ENCODE measurements around the gene CMTM4.
"Not testable (repeated sequence)": the region's sequence is repeated elsewhere in the genome, so short reads cannot be mapped to it uniquely, and the experiment has no call there.

CMTM4 gene

DNA sequence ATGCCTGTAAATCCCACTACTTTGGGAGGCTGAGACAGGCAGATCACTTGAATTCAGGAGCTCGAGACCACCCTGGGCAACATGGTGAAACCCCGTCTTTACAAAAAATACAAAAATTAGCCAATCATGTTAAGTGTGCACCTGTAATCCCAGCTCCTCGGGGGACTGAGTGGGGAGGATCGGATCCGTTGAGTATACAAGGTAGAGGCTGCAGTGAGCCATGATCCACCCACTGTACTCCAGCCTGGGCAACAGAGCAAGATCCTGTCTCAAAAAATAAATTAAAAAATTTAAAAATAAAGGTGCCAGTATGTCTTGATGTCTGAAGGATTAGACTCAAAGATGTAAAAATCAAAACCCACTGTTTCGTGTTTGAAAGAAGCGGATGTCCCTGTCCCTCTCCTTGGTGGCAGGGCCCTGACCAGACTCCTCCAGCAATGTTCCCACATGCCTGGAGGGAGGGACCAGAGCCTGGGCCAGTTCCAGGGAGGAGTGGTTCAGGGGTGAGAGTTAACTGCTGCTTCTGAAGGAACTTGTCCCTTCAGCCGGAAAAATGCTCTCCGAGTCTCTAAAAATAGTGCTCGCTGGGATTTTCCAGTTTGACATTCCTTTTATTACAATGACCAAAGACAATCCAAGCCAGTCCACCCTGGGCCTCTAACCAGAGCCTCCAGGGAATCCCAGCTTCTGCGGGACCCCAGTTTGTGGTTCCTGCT, 9.4 kb upstream of the CMTM4 start:
- DNase-seq (ENCODE audit: low read depth in 2 of 2): no peak

DNA sequence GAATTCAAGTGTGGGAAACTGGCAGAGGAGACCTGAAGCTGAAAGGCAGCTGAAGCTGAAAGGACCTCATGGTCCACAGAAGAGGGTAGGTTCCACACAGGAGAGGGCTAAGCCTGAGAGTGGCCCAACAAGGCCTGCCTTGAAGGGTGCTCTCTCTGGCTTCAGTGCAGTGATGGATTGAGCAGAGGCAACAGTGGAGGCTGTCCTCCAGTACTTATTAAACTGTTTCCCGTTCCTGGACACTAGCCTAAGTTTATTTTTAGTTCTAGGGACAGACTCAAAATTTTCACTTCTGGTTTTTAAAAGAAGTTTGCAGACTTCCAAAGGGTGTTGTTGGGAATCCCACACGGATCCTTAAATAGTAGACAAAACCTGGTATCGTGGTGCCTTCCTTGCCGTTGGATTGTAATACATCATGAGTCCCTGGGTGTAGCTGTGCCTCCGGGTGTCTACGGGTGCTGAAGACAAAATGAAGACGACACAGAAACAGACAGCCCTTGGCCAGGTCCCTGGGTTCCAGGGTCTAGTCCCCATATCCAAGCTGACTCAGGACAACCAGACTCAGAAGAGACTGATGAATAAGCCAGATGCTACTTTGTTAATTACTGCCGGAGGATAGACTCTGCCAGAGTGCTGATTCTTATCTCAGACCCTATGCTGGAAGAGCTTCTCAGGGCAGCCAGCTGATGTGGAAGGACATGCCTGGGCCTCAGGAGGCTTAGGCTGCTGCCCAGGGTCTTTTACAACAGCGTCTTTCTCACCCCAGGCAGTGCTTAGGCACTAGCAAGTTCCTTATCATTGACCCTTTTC, 7.1 kb upstream of the CMTM4 start:
- no peak for DNase-seq (ENCODE audit: low read depth in 2 of 2)

DNA sequence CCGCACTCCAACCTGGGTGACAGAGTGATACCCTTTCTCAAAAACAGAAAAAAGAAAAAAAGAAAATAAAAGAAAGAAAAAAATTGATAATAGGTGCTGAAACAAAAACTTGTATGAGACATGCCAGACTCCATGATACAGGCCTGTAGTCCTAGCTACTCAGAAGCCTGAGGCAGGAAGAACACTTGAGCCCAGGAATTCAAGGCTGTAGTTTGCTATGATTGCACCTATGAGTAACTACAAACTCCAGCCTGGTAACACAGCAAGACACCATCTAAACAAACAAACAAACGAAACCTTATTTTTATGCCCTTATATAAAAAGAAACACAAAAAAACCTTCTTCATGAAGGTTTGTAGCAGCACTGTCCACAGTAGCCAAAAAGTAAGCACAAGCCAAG, 5.0 kb upstream of the CMTM4 start:
- no peak for DNase-seq (ENCODE audit: low read depth in 2 of 2)

DNA sequence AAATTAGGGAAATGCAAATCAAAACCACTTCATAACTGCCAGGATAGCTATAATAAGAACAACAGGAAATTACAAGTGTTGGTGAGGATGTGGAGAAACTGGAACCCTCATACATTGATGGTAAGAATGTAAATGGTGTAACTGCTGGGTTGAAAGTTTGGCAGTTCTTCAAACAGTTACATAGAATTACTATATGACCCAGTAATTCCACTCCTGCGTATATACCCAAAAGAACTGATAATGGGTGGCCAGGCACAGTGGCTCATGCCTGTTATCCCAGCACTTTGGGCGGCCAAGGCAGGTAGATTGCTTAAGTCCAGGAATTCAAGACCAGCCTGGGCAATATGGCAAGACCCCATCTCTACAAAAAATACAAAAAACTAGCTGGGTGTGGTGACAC, 4.5 kb upstream of the CMTM4 start:
- DNase-seq (ENCODE audit: low read depth in 2 of 2): no peak

DNA sequence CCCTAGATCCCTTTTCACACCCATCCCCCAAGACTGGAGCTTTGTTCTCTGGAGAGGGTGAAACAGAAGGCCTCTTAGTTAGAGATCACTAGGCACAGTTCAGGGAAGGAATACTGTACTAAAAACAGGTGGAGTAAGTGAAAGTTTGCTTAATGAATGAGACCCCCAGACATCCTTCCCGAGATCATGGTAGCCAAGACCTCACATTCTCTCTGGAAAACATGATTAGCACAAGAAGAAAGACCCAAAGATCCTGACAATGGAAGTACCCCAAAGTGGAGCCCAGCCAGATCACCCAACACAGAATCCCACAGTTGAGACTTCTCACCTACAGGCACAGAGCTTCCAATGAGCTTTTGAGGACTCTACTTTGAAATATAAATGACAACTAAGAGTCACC, 3.4 kb upstream of the CMTM4 start:
- DNase-seq (ENCODE audit: low read depth in 2 of 2): no peak

DNA sequence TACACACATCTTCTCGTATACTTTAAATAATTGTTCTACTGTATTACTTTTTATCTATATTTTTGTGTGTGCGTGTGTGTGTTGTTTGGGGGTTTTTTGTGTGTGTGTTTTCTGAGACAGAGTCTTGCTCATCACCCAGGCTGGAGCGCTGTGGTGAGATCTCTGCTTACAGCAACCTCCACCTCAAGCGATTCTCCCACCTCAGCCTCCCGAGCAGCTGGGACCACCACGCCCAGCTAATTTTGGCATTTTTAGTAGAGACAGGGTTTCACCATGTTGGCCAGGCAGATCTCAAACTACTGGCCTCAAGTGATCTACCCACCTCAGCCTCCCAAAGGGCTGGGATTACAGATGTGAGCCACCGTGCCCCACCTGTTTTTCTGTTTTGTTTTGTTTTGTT, 1.5 kb upstream of the CMTM4 start:
- no peak for DNase-seq (ENCODE audit: low read depth in 2 of 2)

DNA sequence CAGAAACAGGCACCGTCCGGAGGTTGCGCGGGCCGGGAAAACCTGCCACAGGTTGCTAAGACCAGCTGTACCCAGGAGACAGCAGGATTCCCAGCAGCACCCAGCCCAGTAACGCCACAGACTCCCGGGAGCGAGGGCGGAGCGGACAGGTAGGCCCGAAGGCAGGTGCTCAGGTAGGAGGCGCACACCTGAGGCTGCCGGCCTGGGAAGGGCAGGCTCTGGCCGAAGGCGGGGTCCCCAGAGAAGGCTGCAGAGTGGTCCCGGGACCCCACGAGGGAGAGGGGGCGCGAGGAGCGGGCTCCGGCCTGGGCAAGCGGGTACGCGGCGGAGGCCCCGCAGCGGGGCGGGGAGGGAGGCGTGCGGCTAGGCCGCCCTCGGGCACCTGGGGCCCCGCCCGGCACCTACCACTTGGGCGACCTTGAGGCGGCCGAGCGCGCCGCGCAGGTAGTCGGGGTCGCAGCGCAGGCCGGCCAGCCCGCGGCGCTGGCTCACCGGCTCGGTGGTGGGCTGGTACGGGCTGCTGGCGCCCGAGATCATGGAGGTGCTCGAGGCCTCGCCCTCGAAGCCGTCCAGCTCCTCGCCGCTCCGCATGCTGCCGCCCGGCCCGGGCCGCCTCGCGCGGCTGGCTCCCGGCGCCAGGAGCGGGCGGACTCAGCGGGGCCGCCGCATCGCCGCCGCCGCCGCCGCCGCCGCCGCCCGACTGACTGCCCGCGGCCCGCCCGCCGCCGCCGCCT, 441 bp downstream of the CMTM4 start:
- peak in 1 of 2 donors; percentile 9 for DNase-seq (ENCODE audit: low read depth in 2 of 2)

DNA sequence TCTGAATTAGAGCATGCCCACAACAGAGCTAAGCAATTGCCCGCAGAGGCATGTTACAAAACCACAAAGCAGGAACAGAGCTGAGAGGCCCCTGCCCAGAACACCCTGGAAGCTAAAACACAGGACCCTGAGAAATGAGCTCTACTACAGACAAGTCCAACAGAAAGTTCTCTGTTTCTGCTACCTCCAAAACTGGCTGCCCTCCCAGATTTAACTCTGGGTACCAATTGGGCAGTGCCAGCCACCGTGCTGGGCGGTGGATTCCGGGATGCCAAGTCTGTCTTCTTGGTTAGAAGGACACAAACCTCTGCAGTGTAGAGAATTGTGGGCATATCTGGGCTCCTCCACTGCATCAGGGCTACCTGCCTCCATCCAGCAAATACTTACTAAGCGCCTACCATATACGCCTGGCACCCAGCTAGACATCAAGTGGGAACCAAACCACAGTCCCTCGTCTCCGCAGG, 1.0 kb downstream of the CMTM4 start:
- DNase-seq (ENCODE audit: low read depth in 2 of 2): no peak

DNA sequence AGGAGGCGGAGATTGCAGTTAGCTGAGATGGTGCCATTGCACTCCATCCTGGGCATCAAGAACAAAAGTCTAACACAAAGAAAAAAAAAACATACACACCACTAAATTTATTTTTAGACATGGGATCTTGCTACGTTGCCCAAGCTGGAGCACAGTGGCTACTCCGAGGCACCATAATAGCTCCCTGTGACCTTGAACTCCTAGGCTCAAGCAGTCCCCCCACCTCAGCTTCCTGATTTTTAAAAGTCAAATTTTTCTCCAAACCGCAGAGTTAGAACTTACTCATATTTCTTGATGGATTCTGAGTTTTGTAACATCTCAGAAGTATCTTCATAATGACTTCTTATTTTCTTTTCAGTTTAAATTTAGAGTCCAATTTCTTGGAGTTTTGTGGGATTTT, 3.4 kb downstream of the CMTM4 start:
- DNase-seq (ENCODE audit: low read depth in 2 of 2): no peak

DNA sequence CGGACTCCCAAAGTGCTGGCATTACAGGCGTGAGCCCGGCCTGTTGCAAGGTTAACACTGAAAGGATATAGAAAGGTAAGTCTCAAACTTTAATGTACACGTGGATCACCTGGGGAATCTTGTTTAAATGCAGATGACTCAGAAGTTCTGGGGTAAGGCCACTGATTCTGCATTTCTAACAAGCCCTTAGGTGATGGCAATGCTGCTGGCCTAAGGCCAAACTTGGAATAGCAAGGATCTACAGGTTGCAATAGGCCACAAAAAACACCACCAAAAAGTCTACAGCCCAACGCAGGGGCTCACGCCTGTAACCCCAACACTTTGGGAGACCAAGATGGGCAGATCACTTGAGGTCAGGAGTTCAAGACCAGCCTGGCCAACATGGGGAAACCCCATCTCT, 4.2 kb downstream of the CMTM4 start:
- no peak for DNase-seq (ENCODE audit: low read depth in 2 of 2)

DNA sequence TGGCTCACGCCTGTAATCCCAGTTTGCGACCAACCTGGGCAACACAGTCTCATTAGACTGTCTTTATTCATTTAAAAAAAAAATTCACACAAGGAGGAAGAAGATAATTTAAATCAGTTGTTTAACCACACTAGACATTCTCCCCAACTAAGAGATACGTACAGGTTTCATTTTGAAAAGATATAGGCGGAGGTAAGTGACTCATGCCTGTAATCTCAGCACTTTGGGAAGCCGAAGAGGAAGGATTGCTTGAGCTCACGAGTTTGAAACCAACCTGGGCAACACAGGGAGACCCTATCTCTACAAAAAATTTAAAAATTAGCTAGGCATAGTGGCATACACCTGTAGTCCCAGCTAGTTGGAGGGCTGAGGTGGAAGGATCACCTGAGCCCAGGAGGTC, 5.3 kb downstream of the CMTM4 start:
- no peak for DNase-seq (ENCODE audit: low read depth in 2 of 2)

DNA sequence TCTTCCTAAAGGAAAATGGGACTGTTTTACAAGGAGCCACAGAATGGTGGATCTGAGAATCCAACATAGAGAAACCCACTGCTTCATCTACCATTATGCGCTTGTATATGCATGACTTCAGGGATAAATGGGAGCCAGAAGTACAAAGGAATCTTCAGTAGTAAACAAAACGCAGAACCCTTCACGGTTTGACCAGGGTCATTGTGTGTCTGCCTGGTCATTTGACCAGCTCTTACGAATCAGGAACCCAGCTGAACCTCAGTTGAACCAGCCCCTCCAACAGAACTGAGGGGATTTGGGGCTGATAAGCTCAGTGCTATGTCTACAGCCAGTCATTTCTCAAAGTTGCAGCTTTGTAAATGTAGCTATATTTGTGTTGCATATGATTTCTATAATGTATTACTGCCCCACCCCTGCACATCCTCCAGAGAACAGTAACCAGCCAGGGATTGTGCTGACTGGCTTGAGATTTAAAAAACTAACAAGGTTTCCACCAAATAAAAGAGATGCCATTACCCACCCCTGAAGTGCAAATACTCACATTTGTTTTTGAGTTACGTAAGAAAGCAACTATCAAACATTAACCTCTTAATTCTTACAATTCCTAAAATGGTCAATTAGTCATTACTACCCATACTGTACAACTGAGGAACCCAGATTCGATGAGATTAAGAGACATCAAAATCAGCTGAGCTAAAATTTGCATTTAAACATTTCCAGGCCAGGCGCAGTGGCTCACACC, 6.3 kb downstream of the CMTM4 start:
- DNase-seq (ENCODE audit: low read depth in 2 of 2): no peak

DNA sequence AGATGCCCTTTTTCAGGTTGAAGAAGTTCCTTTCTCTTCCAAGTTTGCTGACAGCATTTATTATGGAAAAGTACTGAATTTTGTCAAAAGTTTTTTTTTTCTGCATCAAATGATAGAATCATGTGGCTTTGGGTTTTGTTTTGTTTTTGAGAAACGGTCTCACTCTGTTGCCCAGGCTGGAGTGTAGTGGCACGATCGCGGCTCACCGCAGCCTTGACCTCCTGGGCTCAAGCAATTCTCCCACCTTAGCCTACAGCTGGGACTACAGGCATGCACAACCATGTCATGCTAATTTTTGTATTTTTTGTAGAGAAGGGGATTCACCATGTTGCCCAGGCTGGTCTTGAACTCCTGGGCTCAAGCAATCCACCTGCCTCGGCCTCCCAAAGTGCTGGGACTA, 7.3 kb downstream of the CMTM4 start:
- no peak for DNase-seq (ENCODE audit: low read depth in 2 of 2)

DNA sequence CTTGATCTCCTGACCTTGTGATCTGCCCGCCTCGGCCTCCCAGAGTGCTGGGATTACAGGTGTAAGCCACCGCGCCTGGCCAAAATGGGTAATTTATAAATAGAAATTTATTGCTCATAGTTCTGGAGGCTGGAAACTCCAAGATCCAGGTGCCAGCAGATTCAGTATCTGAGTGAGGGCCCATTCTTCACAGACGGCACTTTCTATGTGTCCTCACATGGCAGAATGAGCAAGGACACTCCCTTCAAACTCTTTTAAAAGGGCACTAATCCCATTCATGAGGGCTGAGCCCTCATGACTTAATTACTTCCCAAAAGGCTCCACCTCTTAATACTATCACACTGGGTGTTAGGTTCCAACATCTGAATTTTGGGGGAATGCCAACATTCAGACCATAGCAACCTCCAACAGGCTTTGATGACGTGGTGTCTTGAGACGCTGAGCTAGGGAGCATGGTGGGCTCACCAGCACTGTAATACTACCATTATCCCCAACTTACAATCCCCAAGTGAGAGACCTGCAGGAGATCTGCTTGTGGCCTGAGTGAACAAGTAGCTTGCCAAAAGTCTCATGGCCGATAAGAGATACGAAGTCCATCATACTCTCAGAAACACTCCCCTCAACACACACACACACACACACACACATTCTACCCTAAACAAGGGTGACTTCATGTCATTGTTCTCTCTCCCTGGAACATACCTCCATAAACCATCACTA, 8.5 kb downstream of the CMTM4 start:
- no peak for DNase-seq (ENCODE audit: low read depth in 2 of 2)

DNA sequence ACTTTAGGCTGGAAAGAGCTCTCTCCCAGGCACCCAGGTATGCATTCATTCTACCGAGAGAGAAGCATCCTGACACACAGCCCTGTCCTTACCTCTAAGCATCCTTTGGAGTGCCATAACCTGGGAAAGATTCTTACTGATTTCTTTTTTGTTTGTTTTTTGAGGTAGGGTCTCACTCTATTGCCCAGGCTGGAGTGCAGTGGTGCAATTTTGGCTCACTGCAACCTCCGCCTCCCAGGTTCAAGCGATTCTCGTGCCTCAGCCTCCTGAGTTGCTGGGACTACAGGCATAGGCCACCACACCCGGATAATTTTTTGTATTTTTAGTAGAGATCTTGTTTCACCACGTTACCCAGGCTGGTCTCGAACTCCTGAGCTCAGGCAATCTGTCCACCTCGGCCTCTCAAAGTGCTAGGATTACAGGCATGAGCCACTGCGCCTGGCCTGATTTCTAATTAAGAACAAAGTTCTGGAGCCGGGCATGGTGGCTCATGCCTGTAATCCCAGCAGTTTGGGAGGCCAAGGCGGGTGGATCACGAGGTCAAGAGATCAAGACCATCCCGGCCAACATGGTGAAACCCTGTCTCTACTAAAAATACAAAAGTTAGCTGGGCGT, 10.9 kb downstream of the CMTM4 start:
- not testable (repeated sequence) for DNase-seq (ENCODE audit: low read depth in 2 of 2)

DNA sequence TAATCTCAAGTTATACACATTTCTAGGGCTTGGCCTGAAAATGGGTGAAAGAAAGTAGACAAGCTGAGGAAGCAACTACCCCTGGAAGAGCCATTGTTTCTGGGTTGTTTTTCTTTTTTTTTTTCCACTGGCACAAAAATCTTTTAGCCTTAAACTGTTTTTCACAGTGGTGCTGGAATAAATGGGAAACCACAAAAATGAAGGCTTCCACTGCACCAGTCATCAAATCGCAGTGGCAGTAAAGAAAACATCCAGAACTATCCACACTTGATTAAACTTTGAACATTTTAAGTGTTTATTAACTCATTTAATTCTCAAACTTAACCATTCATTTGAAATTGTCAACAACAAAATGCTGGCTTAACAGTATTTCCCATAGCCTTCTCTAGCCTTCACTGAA, 14.3 kb downstream of the CMTM4 start:
- DNase-seq (ENCODE audit: low read depth in 2 of 2): no peak

DNA sequence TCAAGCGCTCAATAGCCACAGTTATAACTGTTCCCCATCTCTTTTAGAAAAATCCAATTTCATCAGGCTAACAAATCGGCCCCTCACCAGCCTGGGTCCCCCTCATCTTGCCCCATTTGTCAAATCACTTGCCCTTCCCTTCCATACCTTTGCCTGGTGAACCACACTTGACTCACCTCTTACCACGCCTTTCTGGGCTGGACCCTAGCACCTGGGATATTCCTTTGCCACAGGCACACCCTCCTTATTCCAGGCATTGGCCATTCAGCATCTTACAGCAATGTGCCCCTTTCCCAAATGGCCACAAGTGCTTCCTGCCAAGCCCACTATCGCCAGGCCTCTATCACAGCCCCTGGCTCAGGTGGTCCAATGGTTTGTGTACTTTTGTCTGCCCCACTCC, 14.9 kb downstream of the CMTM4 start:
- no peak for DNase-seq (ENCODE audit: low read depth in 2 of 2)

DNA sequence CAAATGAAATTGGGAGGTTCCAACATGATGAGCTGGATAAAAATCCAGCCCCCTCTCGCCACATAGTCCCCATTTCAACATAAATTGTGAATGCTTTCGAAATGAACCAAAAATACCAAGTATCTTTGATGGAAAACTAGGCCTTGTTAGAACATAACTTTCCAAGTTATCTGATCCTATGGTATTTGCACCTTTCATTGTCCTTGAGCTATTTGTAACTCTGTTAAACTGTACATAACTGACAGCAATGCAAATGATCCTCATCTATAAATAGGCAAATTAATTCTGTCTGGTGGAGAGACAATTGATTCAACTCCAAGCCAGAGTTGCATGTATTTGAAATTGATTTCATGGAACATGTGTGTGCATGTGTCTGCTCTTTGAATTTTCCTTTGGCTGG, 18.2 kb downstream of the CMTM4 start:
- DNase-seq (ENCODE audit: low read depth in 2 of 2): no peak

DNA sequence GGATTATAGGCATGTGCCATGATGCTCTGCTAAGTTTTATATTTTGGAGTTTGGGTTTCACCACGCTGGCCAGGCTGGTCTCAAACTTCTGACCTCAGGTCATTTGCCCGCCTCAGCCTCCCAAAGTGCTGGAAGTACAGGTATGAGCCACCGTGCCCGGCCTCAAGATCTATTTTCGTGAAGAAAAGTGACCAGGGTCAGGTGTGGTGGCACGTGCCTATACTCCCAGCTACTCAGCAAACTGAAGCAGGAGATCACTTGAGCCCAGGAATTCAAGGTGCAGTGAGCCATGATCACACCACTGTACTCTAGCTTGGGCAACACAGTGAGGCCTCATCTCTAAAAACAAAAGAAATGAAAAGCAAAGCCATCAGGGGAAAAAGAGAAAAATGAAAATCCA, 18.7 kb downstream of the CMTM4 start:
- no peak for DNase-seq (ENCODE audit: low read depth in 2 of 2)

DNA sequence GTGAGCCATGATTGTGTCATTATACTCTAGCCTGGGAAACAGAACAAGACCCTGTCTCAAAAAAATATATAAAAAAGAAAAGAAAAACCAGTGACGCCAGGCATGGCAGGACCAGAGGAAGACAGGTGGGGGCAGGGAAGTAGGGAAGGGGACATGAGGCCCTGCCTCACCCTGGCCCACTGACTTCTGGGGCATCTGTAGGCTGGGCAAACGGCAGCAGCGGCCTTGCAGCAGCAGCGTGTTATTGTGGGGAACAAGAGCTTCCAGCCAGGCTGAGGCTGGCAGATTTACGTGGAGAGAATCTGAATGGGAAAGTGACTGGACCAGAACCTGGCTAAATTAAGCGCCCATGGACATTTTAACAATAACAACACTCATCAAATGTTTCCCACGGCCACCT, 19.4 kb downstream of the CMTM4 start:
- DNase-seq (ENCODE audit: low read depth in 2 of 2): no peak

DNA sequence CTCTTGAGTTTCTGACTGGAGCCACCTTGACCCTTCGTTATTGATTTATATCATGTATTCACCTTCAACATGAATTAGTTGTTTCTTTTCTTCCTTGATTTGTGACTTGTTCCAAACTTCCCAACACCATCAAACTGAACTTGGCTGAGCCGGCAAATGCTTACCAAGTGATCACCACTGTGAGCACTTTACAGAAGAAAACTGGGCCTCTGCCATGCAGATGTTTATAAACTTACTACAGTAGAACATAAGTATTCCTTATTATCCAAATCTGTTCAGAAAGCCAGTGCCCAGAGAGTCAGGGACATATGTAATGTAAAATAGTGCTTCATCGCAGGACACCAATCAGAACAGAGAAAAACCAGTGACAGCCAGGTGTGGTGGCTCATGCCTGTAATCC, 19.9 kb downstream of the CMTM4 start:
- no peak for DNase-seq (ENCODE audit: low read depth in 2 of 2)
